Stimulated activated naive B cell treated with anti-CD40 and anti-IgM and Interleukin-4, amounts not matched to agents 10 μg/mL and 1 μg/mL and 100 μg/mL, for 72 hours (primary cell): ENCODE results near the gene FOSB.

Experiments used
- ATAC-seq, 2 donors: fragments of 150-1000 bp; cut with Tn5 transposase; replicated peaks; 2 replicates each; pipeline ENCODE4 v1.10.0; 2021; ENCODE audit warnings: moderate library complexity in 1 of 2
- DNase-seq: peaks from one replicate; pipeline ENCODE4 v3.0.0; 2021
- H3K27ac Mint-ChIP-seq: one replicate; pipeline ENCODE4 v1.8.0; 2022; ENCODE audit warnings: mild to moderate bottlenecking, mixed read lengths
- H3K27me3 Mint-ChIP-seq, 2 donors: one replicate each; pipeline ENCODE4 v1.8.0; 2022; ENCODE audit warnings: mixed read lengths in 2 of 2
- H3K36me3 Mint-ChIP-seq, 2 donors: one replicate each; pipeline ENCODE4 v1.8.0; 2022; ENCODE audit warnings: mixed read lengths in 2 of 2, mild to moderate bottlenecking in 1 of 2
- H3K4me1 Mint-ChIP-seq, 2 donors: one replicate each; pipeline ENCODE4 v1.8.0; 2022; ENCODE audit warnings: mixed read lengths in 2 of 2, mild to moderate bottlenecking in 1 of 2
- H3K4me3 Mint-ChIP-seq, 2 donors: one replicate each; pipeline ENCODE4 v1.8.0; 2022; ENCODE audit warnings: mild to moderate bottlenecking in 2 of 2, mixed read lengths in 2 of 2, moderate library complexity in 1 of 2
- H3K9me3 Mint-ChIP-seq, 2 donors: one replicate each; pipeline ENCODE4 v1.8.0; 2022; ENCODE audit warnings: mixed read lengths in 2 of 2, mild to moderate bottlenecking in 1 of 2

FOSB gene

DNA sequence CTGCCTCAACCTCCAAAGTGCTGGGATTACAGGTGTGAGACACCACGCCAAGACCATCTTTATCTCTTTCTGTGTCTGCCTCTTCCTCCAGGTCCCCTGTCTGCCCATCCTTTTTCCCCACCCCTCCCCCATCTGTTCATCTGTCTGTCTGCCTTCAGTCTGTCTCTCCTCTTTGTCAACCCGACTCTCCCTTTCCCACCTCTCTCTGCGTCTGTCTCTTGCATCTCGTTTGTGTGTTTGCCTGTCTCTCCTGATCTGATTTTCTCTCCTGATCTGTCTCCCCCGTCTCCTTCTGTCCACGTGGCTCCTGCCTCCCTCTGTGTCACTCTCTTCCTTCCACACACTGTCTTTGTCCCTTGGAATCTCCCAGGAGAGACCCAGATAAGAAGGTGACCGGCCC is 49.4 kb downstream of the FOSB start:
- peak overlapping the region; percentile 6 for H3K27ac Mint-ChIP-seq
- H3K4me1 Mint-ChIP-seq = peaks cover 44 to 62% of the 10 kb centered on the region in 2 donors
- no peaks in the 10 kb centered on the region for H3K27me3 Mint-ChIP-seq
- no peaks in the 10 kb centered on the region for H3K9me3 Mint-ChIP-seq
- H3K36me3 Mint-ChIP-seq = peaks cover 49 to 65% of the 10 kb centered on the region in 2 donors
- H3K4me3 Mint-ChIP-seq = no peak overlapping the region
- DNase-seq = no peak
- no peak for ATAC-seq

DNA sequence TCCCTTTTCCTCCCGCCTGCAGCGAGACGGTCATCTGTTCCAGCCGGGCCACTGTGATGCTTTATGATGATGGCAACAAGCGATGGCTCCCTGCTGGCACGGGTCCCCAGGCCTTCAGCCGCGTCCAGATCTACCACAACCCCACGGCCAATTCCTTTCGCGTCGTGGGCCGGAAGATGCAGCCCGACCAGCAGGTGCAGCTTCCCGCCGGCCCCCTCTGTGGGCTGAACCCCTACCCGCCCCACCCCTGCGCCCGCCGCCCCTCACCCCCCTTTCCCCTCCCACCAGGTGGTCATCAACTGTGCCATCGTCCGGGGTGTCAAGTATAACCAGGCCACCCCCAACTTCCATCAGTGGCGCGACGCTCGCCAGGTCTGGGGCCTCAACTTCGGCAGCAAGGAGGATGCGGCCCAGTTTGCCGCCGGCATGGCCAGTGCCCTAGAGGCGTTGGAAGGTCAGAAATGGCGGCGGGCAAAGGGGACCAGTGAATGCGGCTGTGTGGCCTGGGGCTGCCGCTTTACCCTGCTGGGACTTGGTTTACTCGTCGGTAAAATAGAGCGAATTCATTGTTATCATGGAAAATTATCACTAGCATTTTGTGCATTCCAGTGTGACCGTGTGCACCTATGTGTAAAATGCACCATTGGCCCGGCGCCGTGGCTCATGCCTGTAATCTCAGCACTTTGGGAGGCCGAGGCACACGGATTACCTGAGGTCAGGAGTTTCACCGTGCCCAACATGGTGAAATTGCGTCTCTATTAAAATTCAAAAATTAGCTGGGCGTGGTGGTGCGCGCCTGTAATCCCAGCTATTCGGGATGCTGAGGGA is 50.1 kb downstream of the FOSB start:
- Mint-ChIP-seq H3K4me3 (no peak overlapping the region), H3K4me1 (peaks cover 42 to 56% of the 10 kb centered on the region in 2 donors), H3K27ac (peak overlapping the region; percentile 42), H3K36me3 (peaks cover 47 to 63% of the 10 kb centered on the region in 2 donors), H3K9me3 (no peaks in the 10 kb centered on the region), H3K27me3 (no peaks in the 10 kb centered on the region)
- no peak for DNase-seq
- ATAC-seq = no peak

DNA sequence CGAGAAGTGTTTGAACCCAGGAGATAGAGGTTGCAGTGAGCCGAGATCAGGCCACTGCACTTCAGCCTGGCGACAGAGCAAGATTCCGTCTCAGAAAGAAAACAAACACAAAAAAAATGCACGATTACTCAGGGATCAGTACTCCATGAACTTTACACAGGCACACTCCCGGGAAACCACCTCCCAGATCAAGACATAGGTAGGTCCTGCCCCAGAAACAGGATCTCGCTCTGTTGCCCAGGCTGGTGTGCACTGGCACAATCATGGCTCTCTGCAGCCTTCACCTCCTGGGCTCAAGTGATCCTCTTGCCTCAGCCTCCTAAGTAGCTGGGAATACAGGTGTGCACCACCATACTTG is 50.7 kb downstream of the FOSB start:
- H3K4me3 Mint-ChIP-seq = no peak overlapping the region
- no peak for ATAC-seq

DNA sequence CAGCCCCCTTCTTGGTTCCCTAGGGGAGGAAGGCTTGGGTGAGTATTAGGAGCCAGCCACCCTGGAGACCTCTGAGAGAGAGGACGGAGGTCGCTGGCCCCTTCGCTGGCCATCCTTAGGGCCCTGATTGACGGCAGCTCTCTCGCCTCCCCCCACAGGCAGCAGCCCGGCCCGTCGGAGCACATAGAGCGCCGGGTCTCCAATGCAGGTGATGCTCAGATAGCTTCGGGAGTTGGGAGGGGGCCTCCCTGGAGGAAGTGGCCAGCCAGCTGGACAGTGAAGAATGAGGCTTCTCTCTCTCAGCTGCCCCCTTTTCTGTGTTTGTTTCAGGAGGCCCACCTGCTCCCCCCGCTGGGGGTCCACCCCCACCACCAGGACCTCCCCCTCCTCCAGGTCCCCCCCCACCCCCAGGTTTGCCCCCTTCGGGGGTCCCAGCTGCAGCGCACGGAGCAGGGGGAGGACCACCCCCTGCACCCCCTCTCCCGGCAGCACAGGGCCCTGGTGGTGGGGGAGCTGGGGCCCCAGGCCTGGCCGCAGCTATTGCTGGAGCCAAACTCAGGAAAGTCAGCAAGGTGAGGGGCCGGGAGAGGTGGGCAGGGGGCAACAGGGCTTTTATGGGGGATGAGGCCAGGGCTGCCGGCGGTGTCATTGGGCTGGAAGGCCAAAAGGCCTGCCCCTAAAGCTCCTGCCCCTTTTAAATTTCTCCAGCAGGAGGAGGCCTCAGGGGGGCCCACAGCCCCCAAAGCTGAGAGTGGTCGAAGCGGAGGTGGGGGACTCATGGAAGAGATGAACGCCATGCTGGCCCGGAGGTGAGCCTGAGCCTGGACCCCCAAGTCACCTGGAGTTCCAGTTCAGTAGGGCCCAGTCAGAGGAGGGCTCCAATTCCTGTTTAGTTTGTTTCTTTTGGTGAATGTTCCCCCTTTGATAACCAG is 54.5 kb downstream of the FOSB start:
- Mint-ChIP-seq H3K4me3 (no peak overlapping the region), H3K9me3 (no peaks in the 10 kb centered on the region), H3K36me3 (peaks cover 51 to 57% of the 10 kb centered on the region in 2 donors), H3K27ac (peak overlapping the region; percentile 20), H3K4me1 (peaks cover 25 to 46% of the 10 kb centered on the region in 2 donors), H3K27me3 (no peaks in the 10 kb centered on the region)
- ATAC-seq (no peak), DNase-seq (no peak)

More for the DNA sequence above, 50.7 kb downstream of the FOSB start:
- DNase-seq = no peak
- peaks cover 40 to 54% of the 10 kb centered on the region in 2 donors for H3K4me1 Mint-ChIP-seq
- H3K27ac Mint-ChIP-seq = no peak overlapping the region
- H3K36me3 Mint-ChIP-seq = peaks cover 46 to 62% of the 10 kb centered on the region in 2 donors
- no peaks in the 10 kb centered on the region for H3K27me3 Mint-ChIP-seq
- no peaks in the 10 kb centered on the region for H3K9me3 Mint-ChIP-seq

DNA sequence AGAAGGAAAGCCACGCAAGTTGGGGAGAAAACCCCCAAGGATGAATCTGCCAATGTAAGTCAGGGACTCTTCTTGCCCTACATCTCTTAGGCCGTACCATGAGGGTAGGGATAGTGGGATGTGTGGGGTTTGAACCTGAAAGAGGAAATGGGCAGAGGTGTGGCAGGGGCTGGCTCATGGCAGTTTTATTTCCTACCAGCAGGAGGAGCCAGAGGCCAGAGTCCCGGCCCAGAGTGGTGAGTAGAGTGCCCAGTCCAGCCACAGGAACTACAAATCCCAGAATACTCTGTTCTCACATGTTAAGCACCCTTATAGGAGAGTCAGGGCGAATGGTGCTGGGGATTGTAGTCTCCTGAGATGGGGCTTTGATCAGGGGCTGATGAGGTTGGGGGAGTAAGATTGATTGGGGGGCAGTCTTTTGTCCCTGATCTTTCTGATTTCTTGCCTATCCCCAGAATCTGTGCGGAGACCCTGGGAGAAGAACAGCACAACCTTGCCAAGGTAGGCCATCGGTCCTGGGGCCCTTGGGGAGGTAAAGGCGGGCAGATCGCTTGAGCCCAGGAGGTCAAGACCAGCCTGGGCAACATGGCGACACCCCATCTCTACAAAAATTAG is 56.0 kb downstream of the FOSB start:
- ATAC-seq = peak; percentile 95 to 97
- no peaks in the 10 kb centered on the region for H3K9me3 Mint-ChIP-seq
- peaks cover 30 to 57% of the 10 kb centered on the region in 2 donors for H3K4me1 Mint-ChIP-seq
- H3K4me3 Mint-ChIP-seq = no peak overlapping the region
- DNase-seq = peak; percentile 78
- H3K27ac Mint-ChIP-seq = peak overlapping the region; percentile 87
- peaks cover 51 to 57% of the 10 kb centered on the region in 2 donors for H3K36me3 Mint-ChIP-seq
- no peaks in the 10 kb centered on the region for H3K27me3 Mint-ChIP-seq

DNA sequence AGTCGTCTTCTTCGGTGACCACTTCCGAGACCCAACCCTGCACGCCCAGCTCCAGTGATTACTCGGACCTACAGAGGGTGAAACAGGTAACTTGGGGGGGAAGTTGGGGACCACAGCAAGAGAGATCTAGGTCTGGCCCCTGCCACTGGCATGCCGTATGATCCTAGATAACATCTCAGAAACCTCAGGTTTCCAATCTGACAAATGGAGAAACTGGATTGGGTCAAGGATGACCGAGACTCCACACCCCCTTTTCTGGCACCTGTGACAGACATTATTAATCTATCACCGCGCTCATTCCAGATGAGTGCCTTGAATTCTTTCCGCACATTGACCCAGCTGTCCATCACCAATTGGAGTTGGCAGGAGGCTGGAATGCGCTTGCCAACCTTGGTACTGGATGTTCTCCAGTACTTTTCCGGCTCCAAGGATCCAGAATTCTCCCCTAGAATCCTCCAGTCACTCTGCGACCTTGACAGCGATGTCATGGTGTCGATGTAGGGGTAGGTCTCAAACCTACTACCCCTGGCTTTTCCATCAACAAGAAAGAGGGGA is 56.9 kb downstream of the FOSB start:
- DNase-seq = no peak

More for the DNA sequence above, 56.9 kb downstream of the FOSB start:
- H3K9me3 Mint-ChIP-seq = no peaks in the 10 kb centered on the region
- ATAC-seq = no peak
- H3K4me1 Mint-ChIP-seq = peaks cover 33 to 66% of the 10 kb centered on the region in 2 donors
- H3K27me3 Mint-ChIP-seq = no peaks in the 10 kb centered on the region
- peak overlapping the region in 1 of 2 donors; percentile 28 for H3K4me3 Mint-ChIP-seq
- no peak overlapping the region for H3K27ac Mint-ChIP-seq
- peaks cover 54 to 62% of the 10 kb centered on the region in 2 donors for H3K36me3 Mint-ChIP-seq
